Activated CD4-positive, alpha-beta T cell treated with anti-CD3 and anti-CD28 coated beads, Interleukin-10, Interleukin-2, amounts not matched to agents 100 ng/mL and 50 ng/mL, durations not matched to agents 16 hours and 8 hours (primary cell): ENCODE results near the gene TSGA10.
A peak's percentile ranks its signal among the peaks of the same experiment; 100 is the strongest.
"Not testable (repeated sequence)": the region's sequence is repeated elsewhere in the genome, so short reads cannot be mapped to it uniquely, and the experiment has no call there.

Experiments used
- DNase-seq: peaks from one replicate; pipeline ENCODE4 v3.0.0-alpha.2; 2020

The TSGA10 gene

DNA sequence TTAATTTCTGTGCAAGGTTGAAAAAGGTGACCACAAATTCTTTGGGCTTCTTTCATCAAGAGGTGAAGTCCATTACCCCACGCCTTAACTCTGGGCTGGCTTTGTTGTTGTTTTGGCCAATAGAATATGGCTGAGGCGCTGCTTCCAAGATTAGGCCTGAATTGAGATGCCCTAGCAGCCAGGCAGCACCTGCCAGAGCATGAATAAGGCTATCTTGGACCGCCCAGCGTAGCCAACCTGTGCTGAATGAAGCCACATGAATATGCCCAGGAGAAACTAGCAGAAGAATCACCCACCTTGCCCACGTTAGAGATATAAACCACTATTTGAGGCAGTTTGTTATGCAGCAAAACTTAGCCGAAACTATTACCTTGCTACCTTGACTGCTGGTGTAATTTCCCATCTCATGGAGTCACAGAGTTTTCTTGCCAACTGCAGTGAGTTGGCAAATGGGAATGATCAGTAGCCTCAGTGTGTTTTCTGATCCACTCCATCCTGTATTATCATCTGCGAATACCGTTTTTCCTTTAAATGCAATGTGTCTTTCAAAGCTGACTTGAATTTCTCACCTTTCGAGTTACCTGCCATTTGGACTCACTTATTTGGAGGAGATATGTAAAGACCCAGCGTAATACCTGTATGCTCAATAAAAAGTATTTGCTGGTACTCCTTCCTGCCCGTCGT lies 679 bp downstream of the TSGA10 start:
- no peak for DNase-seq

- no peak for DNase-seq
These were observed 2.4 kb downstream of the TSGA10 start for GRCh38 chr2:99152199-99152895.

- DNase-seq = no peak
These were observed 4.0 kb downstream of the TSGA10 start for GRCh38 chr2:99150706-99151105.

GRCh38 chr2:99141110-99142108 lies 13.3 kb downstream of the TSGA10 start, which contains the start of gene C2orf15:
Gene C2orf15, plus strand, starts transcription at chr2:99141707. Its CDS starts 8,852 bp downstream, at chr2:99150559.
- peak; percentile 97 for DNase-seq

GRCh38 chr2:99140860-99141109 lies 14.0 kb downstream of the TSGA10 start:
- no peak for DNase-seq

GRCh38 chr2:99140056-99140859 lies 14.5 kb downstream of the TSGA10 start:
- no peak for DNase-seq

- no peak for DNase-seq
These were observed 15.7 kb downstream of the TSGA10 start for GRCh38 chr2:99139003-99139402.

DNA sequence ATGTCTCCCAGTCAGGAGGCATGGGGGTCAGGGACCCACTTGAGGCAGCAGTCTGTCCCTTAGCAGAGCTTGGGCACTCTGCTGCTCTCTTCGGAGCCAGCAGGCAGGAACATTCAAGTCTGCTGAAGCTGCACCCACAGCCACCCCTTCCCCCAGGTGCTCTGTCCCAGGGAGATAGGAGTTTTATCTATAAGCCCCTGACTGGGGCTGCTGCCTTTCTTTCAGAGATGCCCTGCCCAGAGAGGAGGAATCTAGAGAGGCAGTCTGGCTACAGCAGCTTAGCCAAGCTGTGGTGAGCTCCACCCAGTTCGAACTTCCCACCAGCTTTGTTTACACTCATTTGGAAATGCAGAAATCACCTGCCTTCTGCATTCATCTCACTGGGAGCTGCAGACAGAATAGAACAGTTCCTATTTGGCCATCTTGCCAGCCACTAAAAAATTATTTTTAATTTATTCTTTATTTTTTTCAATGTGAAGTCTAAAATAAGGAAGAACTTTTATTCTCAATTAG lies 19.6 kb downstream of the TSGA10 start:
- not testable (repeated sequence) for DNase-seq

- no peak for DNase-seq
These were observed 26.8 kb downstream of the TSGA10 start for GRCh38 chr2:99127981-99128380.

- DNase-seq = no peak
These were observed 42.1 kb downstream of the TSGA10 start for GRCh38 chr2:99112617-99113016.

DNA sequence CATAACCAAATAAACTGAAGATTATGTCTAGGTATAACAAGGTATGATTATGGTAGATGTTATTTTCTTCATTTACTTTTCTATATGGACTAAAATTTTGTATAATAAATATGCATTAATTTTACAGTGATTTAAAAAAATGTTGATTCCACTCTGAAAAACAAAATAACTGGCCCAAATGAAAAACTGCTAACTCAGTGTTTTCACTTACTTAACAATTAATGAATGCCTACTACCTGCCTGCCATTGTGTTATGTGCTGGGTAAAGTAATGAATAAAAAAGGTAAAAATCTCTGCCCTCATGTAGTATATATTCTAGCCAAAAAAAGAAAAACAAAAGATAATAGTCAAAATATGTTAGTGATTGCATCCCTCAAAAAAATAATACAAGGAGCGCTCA lies 42.8 kb downstream of the TSGA10 start:
- no peak for DNase-seq

- no peak for DNase-seq
These were observed 43.5 kb downstream of the TSGA10 start for GRCh38 chr2:99111236-99111635.

- peak; percentile 35 for DNase-seq
These were observed 47.8 kb downstream of the TSGA10 start for GRCh38 chr2:99106913-99107312.

DNA sequence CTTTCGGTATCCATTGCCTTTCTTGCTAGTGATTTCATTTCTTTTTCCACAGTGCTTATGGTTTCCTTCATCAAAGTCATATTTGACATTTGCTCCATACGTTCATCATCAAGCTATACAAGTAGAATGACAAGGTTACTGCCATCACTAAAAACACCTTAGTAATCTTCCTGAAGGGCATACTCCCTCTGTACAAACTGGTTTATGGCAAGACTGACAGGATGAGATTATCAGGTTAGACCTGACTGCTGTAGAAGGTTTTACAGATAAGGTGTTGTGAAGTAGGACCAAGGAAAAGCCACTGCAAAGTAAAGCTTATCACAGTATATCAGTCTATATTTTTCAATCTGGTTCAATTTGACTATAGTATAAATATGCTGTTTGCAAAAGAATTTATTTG lies 50.7 kb downstream of the TSGA10 start:
- DNase-seq = no peak

DNA sequence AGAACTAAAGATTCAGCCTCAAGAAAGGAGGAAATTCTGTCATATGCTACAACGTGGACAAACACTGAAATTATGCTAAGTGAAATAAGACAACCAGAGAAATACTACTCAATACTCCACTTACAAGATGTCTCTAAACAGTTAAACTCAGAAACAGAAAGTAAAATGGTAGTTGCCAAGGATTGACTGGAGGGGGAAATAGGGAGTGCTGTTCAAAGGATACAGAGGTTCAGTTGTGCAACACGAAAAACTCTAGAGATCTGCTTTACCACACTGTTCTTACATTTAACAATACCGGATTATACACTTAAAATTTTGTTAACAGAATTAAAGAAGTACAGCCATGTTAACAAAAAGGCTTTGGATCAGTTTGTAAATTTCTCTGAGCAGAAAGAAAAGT lies 53.0 kb downstream of the TSGA10 start:
- no peak for DNase-seq

DNA sequence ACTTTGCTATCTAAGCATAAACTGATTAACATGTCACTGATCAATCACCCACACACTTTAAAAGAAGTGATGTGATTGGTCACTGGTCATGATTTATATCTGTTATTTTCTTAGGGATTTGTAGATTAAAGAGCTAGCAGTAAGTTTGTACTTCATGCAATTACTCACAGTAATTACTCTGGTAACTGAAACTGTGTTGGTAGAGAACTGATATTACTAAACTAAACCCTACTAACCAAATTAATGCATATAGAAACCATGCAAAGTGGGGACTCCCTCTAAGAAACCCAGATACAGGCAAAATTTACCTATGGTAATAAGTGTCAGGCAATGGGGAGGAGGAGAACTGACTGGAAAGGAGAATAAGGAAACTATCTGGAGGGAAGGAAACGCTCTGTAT lies 58.0 kb downstream of the TSGA10 start:
- peak; percentile 39 for DNase-seq

GRCh38 chr2:99088017-99088416 lies 66.7 kb downstream of the TSGA10 start:
- DNase-seq = no peak

- no peak for DNase-seq
These were observed 68.4 kb downstream of the TSGA10 start for GRCh38 chr2:99086385-99086784.

GRCh38 chr2:99085421-99085820 lies 69.3 kb downstream of the TSGA10 start:
- peak; percentile 24 for DNase-seq

DNA sequence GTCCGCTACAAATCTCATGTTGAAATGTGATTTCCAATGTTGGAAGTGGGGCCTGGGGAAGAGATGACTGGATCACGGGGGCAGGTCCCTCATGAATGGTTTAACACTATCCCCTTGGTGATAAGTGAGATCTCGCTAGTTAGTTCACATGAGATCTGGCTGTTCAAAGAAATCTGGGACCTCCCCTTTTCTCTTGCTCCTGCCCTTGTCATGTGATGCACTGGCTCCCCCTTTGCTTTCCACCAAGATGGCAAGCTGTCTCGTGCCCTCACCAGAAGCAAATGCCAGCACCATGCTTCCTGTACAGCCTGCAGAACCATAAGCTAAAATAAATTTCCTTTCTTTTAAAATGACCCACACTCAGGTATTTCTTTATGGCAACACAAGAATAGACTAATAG lies 70.5 kb downstream of the TSGA10 start:
- DNase-seq = no peak

DNA sequence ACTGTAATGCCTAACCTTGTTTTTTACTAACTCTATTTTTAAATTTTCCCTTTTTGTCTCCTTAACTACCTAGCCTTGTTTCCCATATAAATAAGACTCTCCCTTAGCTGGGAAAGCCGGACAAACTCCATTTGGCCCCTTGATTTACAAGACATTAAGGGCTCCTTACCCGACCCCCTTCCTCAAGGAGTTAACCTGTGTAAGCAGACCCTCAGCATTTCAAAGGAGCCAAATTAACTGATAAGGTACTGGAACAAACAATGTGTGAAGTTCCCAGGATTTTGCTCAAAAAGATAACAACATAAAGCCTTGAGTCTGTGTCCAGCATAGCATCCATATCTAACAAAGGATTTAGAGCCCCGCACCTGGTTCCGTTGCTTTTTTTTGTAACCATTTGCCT lies 72.9 kb downstream of the TSGA10 start:
- no peak for DNase-seq

DNA sequence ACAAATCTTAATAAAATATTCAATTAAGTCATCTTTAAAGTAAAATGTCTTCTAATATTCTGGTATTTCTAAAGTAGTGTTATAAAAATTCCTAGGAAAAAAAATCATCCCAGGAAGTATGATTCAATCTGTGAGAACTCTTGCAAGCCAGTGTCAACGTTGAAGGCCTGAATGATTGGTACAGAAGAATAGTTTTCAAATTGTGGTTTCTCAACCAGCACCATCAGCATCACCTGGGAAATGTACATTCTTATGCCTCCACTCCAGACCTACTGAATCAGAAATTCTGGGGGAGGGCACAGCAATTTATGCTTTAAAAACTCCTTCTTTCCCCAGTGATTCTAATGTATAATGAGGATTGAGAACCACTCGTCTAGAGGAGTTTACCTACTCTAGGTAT lies 75.5 kb downstream of the TSGA10 start:
- no peak for DNase-seq

DNA sequence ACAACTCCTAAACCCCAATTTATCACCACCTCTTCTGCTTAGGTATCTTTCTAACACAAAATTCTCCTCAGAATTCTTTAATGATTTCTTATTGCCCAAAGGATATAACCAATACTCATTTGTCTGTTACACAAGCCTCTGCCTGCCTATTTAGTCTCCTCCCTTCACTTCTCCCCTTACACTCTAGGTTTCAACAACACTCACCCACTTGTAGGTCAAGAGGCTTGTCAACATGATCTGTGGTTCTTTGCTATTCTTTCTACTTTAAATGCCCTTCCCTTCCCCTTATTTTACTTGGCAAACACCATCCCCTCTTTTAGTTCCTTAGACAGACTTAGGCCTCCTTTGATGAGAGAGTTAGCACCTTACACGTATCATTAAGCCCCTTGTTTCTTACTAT lies 82.2 kb downstream of the TSGA10 start:
- no peak for DNase-seq
